K562 (cell line): ENCODE data around the gene NEK3. TPM values are rescaled to one million over a fixed set of nuclear protein-coding genes. Genes with fewer than 3 reads are reported as not detected.

Experiments used
- ATAC-seq: fragments of 200-7000 bp; cut with Tn5 transposase; 3 replicates; pipeline ENCODE4 v1.9.1; 2020; ENCODE audit warnings: moderate library complexity
- BruUV-seq: library from RNA; stranded (reverse); fragments of 400-500 nt; replicated peaks from 2 replicates; lab custom pipeline; 2021; lab: Mats Ljungman, UMichigan
- CTCF ChIA-PET: fragments of 300-600 bp; formaldehyde crosslinking; extraction: SDS; loops from one replicate; lab custom pipeline; 2021; ENCODE audit warnings: low intra/inter-chr PET ratio; lab: Yijun Ruan, JAX
- POLR2A ChIA-PET: fragments of 300-600, 350-650 bp; sonication (Branson Sonifier 250); formaldehyde crosslinking; extraction: SDS; loops from one replicate; lab custom pipeline; 2021; ENCODE audit warnings: antibody characterized with exemption, inconsistent platforms; lab: Yijun Ruan, JAX
- DNase-seq, 4 experiments: peaks; one replicate each; pipeline versions ENCODE4 v3.0.0 to v3.0.0-alpha.2; 2011 to 2018; ENCODE audit warnings: low spot score in 3 of 4, mixed read lengths in 3 of 4; ENCODE audit errors: extremely low read depth in 1 of 4
- FAIRE-seq: peaks from 2 replicates; lab custom pipeline; 2011; peaks lifted over from hg19 to GRCh38; lab: Jason Lieb, UNC
- H2AFZ ChIP-seq: 2 replicates; pipeline ENCODE4 v1.6.0; 2011; ENCODE audit warnings: low read depth, low read length, control low read depth, inconsistent platforms
- H3K27ac ChIP-seq: fragments of 200-600 bp; 3 replicates; pipeline ENCODE4 v1.8.0; 2011; ENCODE audit warnings: low read depth, mild to moderate bottlenecking, control low read depth, inconsistent platforms, low read length, moderate library complexity, mixed read lengths; ENCODE audit errors: extremely low read depth
- H3K27me3 ChIP-seq, 2 experiments: fragments of 300-600 bp in 1 of 2; 2 replicates in 1 of 2; 3 replicates in 1 of 2; pipeline versions ENCODE4 v1.6.0 to v1.8.0; 2011; ENCODE audit warnings: inconsistent platforms in 2 of 2, low read length in 2 of 2, mild to moderate bottlenecking in 1 of 2, mixed read lengths in 1 of 2, moderate library complexity in 1 of 2; ENCODE audit not compliant: control insufficient read depth in 2 of 2, insufficient read depth in 2 of 2
- H3K36me3 ChIP-seq: fragments of 300-600 bp; 3 replicates; pipeline ENCODE4 v1.8.0; 2011; ENCODE audit warnings: mild to moderate bottlenecking, low read length, inconsistent platforms; ENCODE audit not compliant: control insufficient read depth, insufficient read depth
- H3K4me1 ChIP-seq, 2 experiments: fragments of 200-600 bp in 1 of 2; replicated peaks in 1 of 2; 2 replicates in 1 of 2; 3 replicates in 1 of 2; pipeline versions ENCODE4 v1.5.1 to v1.8.0; 2011; ENCODE audit warnings: inconsistent platforms in 2 of 2, low read length in 2 of 2, mild to moderate bottlenecking in 1 of 2, mixed read lengths in 1 of 2, moderate library complexity in 1 of 2; ENCODE audit not compliant: control insufficient read depth in 2 of 2, insufficient read depth in 2 of 2
- H3K4me2 ChIP-seq: 2 replicates; pipeline ENCODE4 v1.6.1; 2011; ENCODE audit warnings: low read length, control low read depth, inconsistent platforms, mixed read lengths; ENCODE audit not compliant: insufficient read depth
- H3K4me3 ChIP-seq: fragments of 200-600 bp; sonication (generic), shearing (Covaris generic); 2 replicates; pipeline ENCODE4 v1.5.1; 2016; ENCODE audit warnings: control low read depth, inconsistent platforms
- H3K79me2 ChIP-seq: fragments of 200-600 bp; 3 replicates; pipeline ENCODE4 v1.8.0; 2011; ENCODE audit warnings: low read length, inconsistent platforms; ENCODE audit not compliant: control insufficient read depth, insufficient read depth
- H3K9ac ChIP-seq, 2 experiments: 2 replicates each; pipeline versions ENCODE4 v1.6.0 to v1.6.1; 2011; ENCODE audit warnings: low read depth in 2 of 2, low read length in 2 of 2, control low read depth in 1 of 2, inconsistent platforms in 1 of 2, mild to moderate bottlenecking in 1 of 2, mixed read lengths in 1 of 2; ENCODE audit not compliant: insufficient read depth in 1 of 2
- H3K9me1 ChIP-seq: one replicate; pipeline ENCODE4 v1.6.0; 2011; ENCODE audit warnings: inconsistent platforms, mild to moderate bottlenecking, low read length, moderate library complexity; ENCODE audit not compliant: control insufficient read depth, insufficient read depth
- H3K9me3 ChIP-seq: replicated peaks from 2 replicates; pipeline ENCODE4 v1.5.1; 2011; ENCODE audit warnings: low read depth, low read length, inconsistent platforms; ENCODE audit not compliant: control insufficient read depth, insufficient read depth
- H4K20me1 ChIP-seq: replicated peaks from 2 replicates; pipeline ENCODE4 v1.6.1; 2011; ENCODE audit warnings: low read length, inconsistent platforms, mixed read lengths; ENCODE audit not compliant: control insufficient read depth, insufficient read depth
- GATAD2A ChIP-seq: fragments of 450-650 bp; IDR thresholded peaks from 2 replicates; pipeline ENCODE4 v1.6.1; 2017
- NFIC ChIP-seq: fragments of 450-650 bp; IDR thresholded peaks from 2 replicates; pipeline ENCODE4 v1.6.1; 2017; ENCODE audit warnings: mild to moderate bottlenecking, inconsistent platforms
- RCOR1 ChIP-seq, 2 experiments: IDR thresholded peaks; 2 replicates each; pipeline ENCODE4 v1.6.1; 2012; ENCODE audit warnings: low read depth in 2 of 2, low read length in 2 of 2, borderline replicate concordance in 1 of 2, improper control_type of control experiment in 1 of 2
- WGBS: fragments of 100-300 bp; shearing (Covaris generic); methylation state at CpG from one replicate; pipeline ENCODE4 v1.1.6; 2016; ENCODE audit warnings: low coverage, mixed read lengths; ENCODE audit not compliant: insufficient coverage; ENCODE audit errors: missing lambda C conversion rate; 5-methylcytosine and 5-hydroxymethylcytosine counted together
- in situ Hi-C: fragments of 300-500 bp; cut with MboI; formaldehyde crosslinking; loops from 4 replicates; pipeline ENCODE4 v1.15.0; 2018; ENCODE audit warnings: inconsistent platforms, mixed read lengths
- intact Hi-C: fragments of 100-400 bp; cut with micrococcal nuclease; formaldehyde crosslinking; loops from 2 replicates; pipeline ENCODE4 v1.14.2; 2022
- polyA plus RNA-seq, 8 experiments: library from polyadenylated mRNA; depleted of rRNA in 4 of 8; stranded (reverse) in 5 of 8; unstranded in 3 of 8; fragments of >200 nt; fragmentation: Nextera tagmentation in 2 of 8; fragmentation: Illumina TruSeq in 1 of 8; extraction: Ambion mirVana in 2 of 8; extraction: Trizol in 1 of 8; gene quantifications; 2 replicates each; pipeline versions ENCODE4 v1.2.1 to v1.2.3, GENCODE V29; 2011 to 2014; ENCODE audit warnings: inconsistent platforms in 1 of 8, missing spikeins in 1 of 8
- total RNA-seq, 7 experiments: library from RNA; depleted of rRNA in 6 of 7; stranded (reverse); fragments of >200 nt in 6 of 7; fragmentation: Illumina TruSeq in 2 of 7; extraction: Trizol in 2 of 7; gene quantifications; 2 replicates each; pipeline versions ENCODE4 v1.2.1 to v1.2.3, GENCODE V29; 2011 to 2021; ENCODE audit warnings: low replicate concordance in 1 of 7
- TF ChIP-seq, protein P1 (sequence below): fragments of 450-650 bp; IDR thresholded peaks from one replicate; pipeline ENCODE4 v1.6.1; 2018; ENCODE audit warnings: mild to moderate bottlenecking, moderate library complexity; ENCODE audit not compliant: partially characterized antibody
- TF ChIP-seq, protein P2 (sequence below): fragments of 250-450 bp; sonication (Bioruptor Pico); IDR thresholded peaks from 2 replicates; pipeline ENCODE4 v1.9.0; 2021; ENCODE audit warnings: mild to moderate bottlenecking, inconsistent platforms

NEK3 gene
- total and polyA plus RNA-seq, 9 of the 15 experiments (the other 6 are each of a cell fraction or from before 2014, with no cell fraction given), result 6.2 to 11.0 (median 9.3) TPM

DNA sequence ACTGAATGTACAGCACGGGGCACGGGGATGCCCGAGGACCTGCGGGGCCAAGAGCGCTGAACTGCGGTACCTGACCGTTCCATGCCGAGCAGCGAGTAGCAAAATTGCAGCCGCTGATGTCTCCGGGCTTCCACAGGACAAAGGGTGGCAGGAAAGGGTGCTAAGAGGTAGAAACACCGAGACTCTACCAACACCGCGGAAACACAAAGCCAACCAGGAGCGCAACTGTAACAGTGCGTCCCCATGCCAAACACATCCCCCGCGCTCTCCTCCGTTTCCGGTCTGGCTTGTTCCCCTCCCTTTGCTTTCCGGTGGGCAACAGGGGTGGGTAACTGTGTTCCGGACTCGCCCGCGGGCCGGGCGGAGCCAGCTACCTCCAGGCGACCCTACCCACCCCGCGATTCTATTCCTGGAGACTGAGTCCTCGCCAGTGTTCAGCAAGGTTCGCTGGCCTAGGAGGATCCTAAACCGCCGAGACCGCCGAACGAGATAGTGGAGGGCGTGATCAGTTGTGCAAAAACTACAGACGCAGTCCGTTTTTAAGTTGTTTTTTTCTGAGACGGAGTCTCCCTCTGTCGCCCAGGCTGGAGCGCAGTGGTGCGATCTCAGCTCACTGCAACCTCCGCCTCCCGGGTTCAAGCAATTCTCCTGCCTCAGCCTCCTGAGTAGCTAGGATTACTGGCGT is 34.9 kb upstream of the NEK3 start:
- WGBS, result 2% methylated on average over 43 of the region's 47 CpGs
- H3K27me3 ChIP-seq, result no peaks in the 10 kb centered on the region
- H3K79me2 ChIP-seq, result peaks cover 27% of the 10 kb centered on the region
- intact Hi-C loops (no loop called here), in situ Hi-C loops (no loop called here)
- no peaks in the 10 kb centered on the region for H3K36me3 ChIP-seq
- no peaks in the 10 kb centered on the region; the same call in 1 of the 2 replicates for H3K9me3 ChIP-seq
- peak overlapping the region; percentile 88 for H3K4me3 ChIP-seq
- H3K9ac ChIP-seq, result peak overlapping the region; percentile 77 to 94
- H2AFZ ChIP-seq, result peak overlapping the region; percentile 99
- H4K20me1 ChIP-seq, result no peaks in the 10 kb centered on the region
- ATAC-seq, result peak; percentile 97
- ChIA-PET CTCF (no interaction called here), POLR2A (interaction anchor here (0.6 to 0.7 kb wide), 2 partner anchors 450 to 985 kb away, joined by 3 read pairs; no protein-coding TSS in a partner anchor)
- BruUV-seq, result TSS peak; percentile 70
- FAIRE-seq, result peak; percentile 84
- H3K9me1 ChIP-seq, result no peaks in the 10 kb centered on the region
- H3K4me1 ChIP-seq, result no peaks in the 10 kb centered on the region; a peak in 2 of 5 replicates
- H3K27ac ChIP-seq, result peak overlapping the region; percentile 83
- DNase-seq, result peak; percentile 63 to 84 (median 70)
- peak overlapping the region; percentile 88 for H3K4me2 ChIP-seq
- TF ChIP-seq GATAD2A (0 out of 2 replicates have a peak, but pooled peaks have one; percentile 27), RCOR1 (IDR thresholded peaks at IDR 0.05; ENCODE audit: borderline replicate concordance in 1 of 2, low read depth in 2 of 2, low read length in 2 of 2) (peak in 1 of 2 experiments; percentile 57; a peak in 1 of 4 replicates), NFIC (peak; percentile 49)
- TF ChIP-seq, protein P1, sequence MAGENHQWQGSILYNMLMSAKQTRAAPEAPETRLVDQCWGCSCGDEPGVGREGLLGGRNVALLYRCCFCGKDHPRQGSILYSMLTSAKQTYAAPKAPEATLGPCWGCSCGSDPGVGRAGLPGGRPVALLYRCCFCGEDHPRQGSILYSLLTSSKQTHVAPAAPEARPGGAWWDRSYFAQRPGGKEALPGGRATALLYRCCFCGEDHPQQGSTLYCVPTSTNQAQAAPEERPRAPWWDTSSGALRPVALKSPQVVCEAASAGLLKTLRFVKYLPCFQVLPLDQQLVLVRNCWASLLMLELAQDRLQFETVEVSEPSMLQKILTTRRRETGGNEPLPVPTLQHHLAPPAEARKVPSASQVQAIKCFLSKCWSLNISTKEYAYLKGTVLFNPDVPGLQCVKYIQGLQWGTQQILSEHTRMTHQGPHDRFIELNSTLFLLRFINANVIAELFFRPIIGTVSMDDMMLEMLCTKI, result no peak
- TF ChIP-seq, protein P2, sequence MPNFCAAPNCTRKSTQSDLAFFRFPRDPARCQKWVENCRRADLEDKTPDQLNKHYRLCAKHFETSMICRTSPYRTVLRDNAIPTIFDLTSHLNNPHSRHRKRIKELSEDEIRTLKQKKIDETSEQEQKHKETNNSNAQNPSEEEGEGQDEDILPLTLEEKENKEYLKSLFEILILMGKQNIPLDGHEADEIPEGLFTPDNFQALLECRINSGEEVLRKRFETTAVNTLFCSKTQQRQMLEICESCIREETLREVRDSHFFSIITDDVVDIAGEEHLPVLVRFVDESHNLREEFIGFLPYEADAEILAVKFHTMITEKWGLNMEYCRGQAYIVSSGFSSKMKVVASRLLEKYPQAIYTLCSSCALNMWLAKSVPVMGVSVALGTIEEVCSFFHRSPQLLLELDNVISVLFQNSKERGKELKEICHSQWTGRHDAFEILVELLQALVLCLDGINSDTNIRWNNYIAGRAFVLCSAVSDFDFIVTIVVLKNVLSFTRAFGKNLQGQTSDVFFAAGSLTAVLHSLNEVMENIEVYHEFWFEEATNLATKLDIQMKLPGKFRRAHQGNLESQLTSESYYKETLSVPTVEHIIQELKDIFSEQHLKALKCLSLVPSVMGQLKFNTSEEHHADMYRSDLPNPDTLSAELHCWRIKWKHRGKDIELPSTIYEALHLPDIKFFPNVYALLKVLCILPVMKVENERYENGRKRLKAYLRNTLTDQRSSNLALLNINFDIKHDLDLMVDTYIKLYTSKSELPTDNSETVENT, result 0 out of 2 replicates have a peak, but pooled peaks have one; percentile 50
